Mesothelial cell of epicardium (in vitro differentiated cells): ENCODE measurements around the gene LHX1. TPM values are rescaled to one million over a fixed set of nuclear protein-coding genes. Genes with fewer than 3 reads are reported as not detected.

Experiments
- DNase-seq, 2 experiments: peaks; one replicate each; pipeline ENCODE4 v3.0.0; 2021; ENCODE audit warnings: low spot score in 2 of 2; ENCODE audit not compliant: unreplicated experiment in 2 of 2
- H3K27ac Mint-ChIP-seq: 2 replicates; pipeline ENCODE4 v1.8.0; 2021; ENCODE audit warnings: mixed read lengths
- H3K27me3 Mint-ChIP-seq: 2 replicates; pipeline ENCODE4 v1.8.0; 2021; ENCODE audit warnings: low read depth, mixed read lengths
- H3K36me3 Mint-ChIP-seq: 2 replicates; pipeline ENCODE4 v1.8.0; 2021; ENCODE audit warnings: mixed read lengths
- H3K4me1 Mint-ChIP-seq: 2 replicates; pipeline ENCODE4 v1.8.0; 2021; ENCODE audit warnings: mixed read lengths
- H3K4me3 Mint-ChIP-seq: 2 replicates; pipeline ENCODE4 v1.8.0; 2021; ENCODE audit warnings: mild to moderate bottlenecking, moderate library complexity, mixed read lengths
- H3K9me3 Mint-ChIP-seq: 2 replicates; pipeline ENCODE4 v1.8.0; 2021; ENCODE audit warnings: mixed read lengths
- CTCF ChIP-seq: fragments of 200-600 bp; sonication (generic); IDR thresholded peaks from one replicate; pipeline ENCODE4 v1.5.0; 2021; ENCODE audit warnings: antibody characterized with exemption; ENCODE audit not compliant: unreplicated experiment
- total RNA-seq: library from RNA; stranded (reverse); gene quantifications from 3 replicates; pipeline ENCODE4 v1.2.1, GENCODE V29; 2021

LHX1 gene
- total RNA-seq: not detected in 3 replicates

- no peak for DNase-seq
- no peaks in the 10 kb centered on the region for H3K36me3 Mint-ChIP-seq
- peaks cover 53% of the 10 kb centered on the region for H3K4me1 Mint-ChIP-seq
These were observed at the start of gene LHX1 for GRCh38 chr17:36937001-36937958. Gene LHX1 (plus strand): TSS chr17:36937475. CDS start chr17:36938198, 723 bp downstream.

GRCh38 chr17:36888236-36888951, 48.9 kb upstream of the LHX1 start:
- Mint-ChIP-seq H3K27ac (no peak overlapping the region), H3K27me3 (peaks cover 17% of the 10 kb centered on the region), H3K9me3 (no peaks in the 10 kb centered on the region)

More at GRCh38 chr17:36937001-36937958, at the start of gene LHX1:
- H3K4me3 Mint-ChIP-seq: peak within 1 kb of the TSS; percentile 39
- H3K27me3 Mint-ChIP-seq: peaks cover 100% of the 10 kb centered on the region
- no peaks in the 10 kb centered on the region for H3K9me3 Mint-ChIP-seq
- no peak within 1 kb of the TSS for H3K27ac Mint-ChIP-seq
- TF ChIP-seq CTCF: no peak

GRCh38 chr17:36889770-36890349, 47.4 kb upstream of the LHX1 start:
- DNase-seq: no peak
- Mint-ChIP-seq H3K36me3 (no peaks in the 10 kb centered on the region), H3K9me3 (no peaks in the 10 kb centered on the region), H3K27me3 (peaks cover 17% of the 10 kb centered on the region), H3K27ac (no peak overlapping the region), H3K4me3 (no peak overlapping the region), H3K4me1 (peaks cover 7% of the 10 kb centered on the region)
- no peak for TF ChIP-seq CTCF

More at GRCh38 chr17:36888236-36888951, 48.9 kb upstream of the LHX1 start:
- Mint-ChIP-seq H3K36me3 (no peaks in the 10 kb centered on the region), H3K4me3 (no peak overlapping the region), H3K4me1 (peaks cover 9% of the 10 kb centered on the region)
- no peak for TF ChIP-seq CTCF
- DNase-seq: no peak

- no peak for DNase-seq
- Mint-ChIP-seq H3K27me3 (peaks cover 13% of the 10 kb centered on the region), H3K4me1 (peaks cover 8% of the 10 kb centered on the region), H3K36me3 (no peaks in the 10 kb centered on the region), H3K9me3 (no peaks in the 10 kb centered on the region), H3K27ac (no peak overlapping the region), H3K4me3 (no peak overlapping the region)
- no peak for TF ChIP-seq CTCF
These were observed 46.7 kb upstream of the LHX1 start for GRCh38 chr17:36890398-36891168.
